GM23248 (cell line): ENCODE results near the gene ABCD1. TPM values are rescaled to one million over a fixed set of nuclear protein-coding genes. Genes with fewer than 3 reads are reported as not detected.

ENCODE experiments used
- DNase-seq: peaks from one replicate; pipeline ENCODE4 v3.0.0-alpha.2; 2015
- H2AFZ ChIP-seq: fragments of 200-600 bp; sonication (generic); 2 replicates; pipeline ENCODE4 v1.6.1; 2016; ENCODE audit warnings: antibody characterized with exemption
- H3F3A ChIP-seq: fragments of 200-600 bp; sonication (generic); 2 replicates; pipeline ENCODE4 v1.6.1; 2016; ENCODE audit warnings: mild to moderate bottlenecking, antibody characterized with exemption, mixed run types; ENCODE audit not compliant: insufficient read depth
- H3K27ac ChIP-seq: fragments of 200-600 bp; sonication (generic); 2 replicates; pipeline ENCODE4 v1.5.1; 2016; ENCODE audit warnings: mild to moderate bottlenecking
- H3K27me3 ChIP-seq: fragments of 200-600 bp; sonication (generic); replicated peaks from 2 replicates; pipeline ENCODE4 v1.6.1; 2016; ENCODE audit warnings: mild to moderate bottlenecking; ENCODE audit not compliant: insufficient read depth
- H3K36me3 ChIP-seq: fragments of 200-600 bp; sonication (generic); 2 replicates; pipeline ENCODE4 v1.6.1; 2016; ENCODE audit warnings: low read depth, mild to moderate bottlenecking
- H3K4me1 ChIP-seq: fragments of 200-600 bp; sonication (generic); 2 replicates; pipeline ENCODE4 v1.6.1; 2016; ENCODE audit warnings: mild to moderate bottlenecking; ENCODE audit not compliant: insufficient read depth
- H3K4me2 ChIP-seq: fragments of 200-600 bp; sonication (generic); one replicate; pipeline ENCODE4 v1.6.1; 2016; ENCODE audit warnings: mild to moderate bottlenecking; ENCODE audit not compliant: unreplicated experiment
- H3K4me3 ChIP-seq: fragments of 200-600 bp; sonication (generic); 2 replicates; pipeline ENCODE4 v1.5.1; 2016; ENCODE audit warnings: mild to moderate bottlenecking
- H3K79me2 ChIP-seq: fragments of 200-600 bp; sonication (generic); 2 replicates; pipeline ENCODE4 v1.6.1; 2016; ENCODE audit warnings: mild to moderate bottlenecking; ENCODE audit not compliant: insufficient read depth
- H3K9ac ChIP-seq: fragments of 200-600 bp; sonication (generic); 2 replicates; pipeline ENCODE4 v1.6.1; 2016; ENCODE audit warnings: mild to moderate bottlenecking
- H3K9me2 ChIP-seq: fragments of 200-600 bp; sonication (generic); 2 replicates; pipeline ENCODE4 v1.6.1; 2016; ENCODE audit warnings: mixed run types, mild to moderate bottlenecking, moderate library complexity; ENCODE audit not compliant: insufficient read depth
- H3K9me3 ChIP-seq: fragments of 200-600 bp; sonication (generic); one replicate; pipeline ENCODE4 v1.6.1; 2017; ENCODE audit warnings: low read depth
- H4K20me1 ChIP-seq: fragments of 200-600 bp; sonication (generic); 2 replicates; pipeline ENCODE4 v1.6.0; 2016; ENCODE audit not compliant: insufficient read depth
- EZH2 ChIP-seq: fragments of 200-600 bp; sonication (generic); IDR thresholded peaks from 2 replicates; pipeline ENCODE4 v1.6.1; 2018; ENCODE audit warnings: antibody characterized with exemption, mild to moderate bottlenecking; ENCODE audit not compliant: insufficient read depth, poor library complexity, severe bottlenecking
- EZH2phosphoT487 ChIP-seq: fragments of 200-600 bp; sonication (generic); IDR thresholded peaks from 2 replicates; pipeline ENCODE4 v1.6.1; 2018; ENCODE audit warnings: antibody characterized with exemption, moderate library complexity, mild to moderate bottlenecking, low read depth; ENCODE audit not compliant: insufficient read depth
- WGBS, 2 experiments: methylation state at CpG; one replicate each; pipeline ENCODE4 v1.1.6; 2015 to 2017; ENCODE audit warnings: low lambda C conversion rate in 2 of 2, low coverage in 1 of 2; ENCODE audit errors: missing lambda C conversion rate in 2 of 2; 5-methylcytosine and 5-hydroxymethylcytosine counted together
- in situ Hi-C: fragments of 300-500 bp; cut with MboI; formaldehyde crosslinking; loops from 2 replicates; pipeline ENCODE4 v1.15.0; 2020
- polyA plus RNA-seq: library from polyadenylated mRNA; unstranded; fragments of >200 nt; fragmentation: Nextera tagmentation; extraction: Ambion mirVana; gene quantifications from 2 replicates; pipeline ENCODE4 v1.2.1, GENCODE V29; 2016
- total RNA-seq: library from RNA; depleted of rRNA; stranded (reverse); fragments of >200 nt; shearing (Covaris generic); gene quantifications from 2 replicates; pipeline ENCODE4 v1.2.3, GENCODE V29; 2014

The ABCD1 gene
- total and polyA plus RNA-seq, 2 experiments from 2014 or later = 9.8 to 24.4 TPM

DNA sequence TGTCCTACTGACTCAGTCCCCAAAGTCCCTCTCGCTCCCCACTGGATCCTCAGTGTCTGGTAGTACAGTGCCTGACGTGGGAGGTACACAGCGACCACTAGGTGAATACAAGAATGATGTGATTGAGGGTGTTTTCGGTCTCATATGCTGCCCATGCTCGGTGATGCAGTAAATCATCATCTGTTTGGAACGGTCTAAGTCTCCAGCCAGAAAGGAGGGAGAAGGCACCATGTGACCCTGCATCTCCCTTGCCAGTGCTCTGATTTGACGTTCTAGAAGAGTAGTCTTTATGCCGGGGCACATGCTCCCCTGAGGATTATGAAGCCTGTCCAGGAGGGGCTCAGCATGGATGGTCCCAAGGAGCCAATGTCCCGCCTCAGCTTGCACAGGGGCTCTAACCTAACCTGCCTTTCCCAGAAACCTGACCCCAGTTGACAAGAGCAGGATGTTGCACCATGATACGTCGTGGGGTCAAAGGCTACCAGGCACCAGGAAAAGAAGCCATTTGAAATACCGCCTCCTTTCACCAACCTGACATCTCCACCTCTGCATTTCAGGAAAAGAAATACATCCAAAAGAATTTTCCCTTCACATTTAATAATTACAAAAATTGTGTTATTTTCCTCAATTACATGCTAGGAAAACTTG, 25.6 kb downstream of the ABCD1 start:
- Histone ChIP-seq H3K9me3 (no peaks in the 10 kb centered on the region), H3K27me3 (no peaks in the 10 kb centered on the region), H3K4me1 (no peaks in the 10 kb centered on the region), H2AFZ (no peak overlapping the region), H3K27ac (no peak overlapping the region), H3K4me3 (no peak overlapping the region), H4K20me1 (no peaks in the 10 kb centered on the region), H3K79me2 (no peaks in the 10 kb centered on the region), H3F3A (no peaks in the 10 kb centered on the region), H3K36me3 (no peaks in the 10 kb centered on the region), H3K9me2 (no peaks in the 10 kb centered on the region), H3K4me2 (no peak overlapping the region), H3K9ac (no peak overlapping the region)
- in situ Hi-C loops = loop anchor here (10.0 kb wide), 1 partner anchor 185 kb away; the partner anchor contains the start of gene NAA10
- WGBS, 2 experiments = 85 to 89% methylated on average over 8 to 12 of the region's 12 CpGs
- TF ChIP-seq EZH2 = no peak
- no peak for TF ChIP-seq EZH2phosphoT487
- no peak for DNase-seq

DNA sequence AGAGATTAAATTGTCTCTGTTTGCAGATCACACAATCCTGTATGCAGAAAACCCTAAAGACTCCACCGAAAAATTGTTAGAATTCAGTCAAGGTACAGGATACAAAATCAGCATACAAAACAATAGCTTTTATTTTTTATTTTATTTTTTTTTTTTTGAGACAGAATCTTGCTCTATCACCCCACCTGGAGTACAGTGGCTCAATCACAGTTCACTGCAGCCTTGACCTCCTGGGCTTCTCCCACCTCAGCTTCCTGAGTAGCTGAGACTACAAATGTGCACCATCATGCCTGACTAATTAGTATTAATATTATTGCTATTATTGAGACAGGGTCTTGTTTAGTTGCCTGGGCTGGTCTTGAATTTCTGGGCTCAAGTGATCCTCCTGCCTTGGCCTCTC, 30.5 kb downstream of the ABCD1 start:
- Histone ChIP-seq H4K20me1 (no peaks in the 10 kb centered on the region), H3K4me3 (no peak overlapping the region), H3K9ac (no peak overlapping the region), H3K9me3 (no peaks in the 10 kb centered on the region), H3K4me1 (no peaks in the 10 kb centered on the region), H3K27ac (no peak overlapping the region), H3F3A (no peaks in the 10 kb centered on the region), H3K4me2 (no peak overlapping the region), H2AFZ (no peak overlapping the region), H3K79me2 (no peaks in the 10 kb centered on the region), H3K36me3 (no peaks in the 10 kb centered on the region), H3K27me3 (no peaks in the 10 kb centered on the region), H3K9me2 (no peaks in the 10 kb centered on the region)
- no peak for TF ChIP-seq EZH2phosphoT487
- TF ChIP-seq EZH2 = no peak
- no peak for DNase-seq
- in situ Hi-C loops = loop anchor here (10.0 kb wide), 1 partner anchor 180 kb away; the partner anchor contains the start of gene NAA10
- 33 to 42% methylated on average over 1 of the region's 1 CpG for WGBS, 2 experiments

DNA sequence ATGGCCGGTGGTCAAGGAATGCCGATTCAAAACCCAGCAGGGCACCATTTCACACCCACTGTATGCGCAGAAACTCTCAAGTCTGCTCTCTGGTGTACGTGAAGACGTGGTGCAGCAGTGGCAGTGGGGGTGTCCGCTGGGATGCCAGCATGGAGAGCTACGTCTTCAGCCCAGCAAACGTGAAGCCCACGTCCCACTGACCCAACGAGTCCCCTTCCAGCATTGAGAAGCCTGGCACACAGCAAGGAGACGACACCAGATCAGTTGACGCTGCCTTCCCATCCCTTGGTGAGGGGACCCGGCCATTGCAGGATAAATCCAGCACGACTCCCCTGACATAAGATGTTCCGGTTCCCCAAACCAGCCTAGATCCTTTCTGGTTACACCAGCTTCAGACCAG, 37.2 kb downstream of the ABCD1 start:
- no peak overlapping the region for H3K9ac ChIP-seq
- no peak for DNase-seq

DNA sequence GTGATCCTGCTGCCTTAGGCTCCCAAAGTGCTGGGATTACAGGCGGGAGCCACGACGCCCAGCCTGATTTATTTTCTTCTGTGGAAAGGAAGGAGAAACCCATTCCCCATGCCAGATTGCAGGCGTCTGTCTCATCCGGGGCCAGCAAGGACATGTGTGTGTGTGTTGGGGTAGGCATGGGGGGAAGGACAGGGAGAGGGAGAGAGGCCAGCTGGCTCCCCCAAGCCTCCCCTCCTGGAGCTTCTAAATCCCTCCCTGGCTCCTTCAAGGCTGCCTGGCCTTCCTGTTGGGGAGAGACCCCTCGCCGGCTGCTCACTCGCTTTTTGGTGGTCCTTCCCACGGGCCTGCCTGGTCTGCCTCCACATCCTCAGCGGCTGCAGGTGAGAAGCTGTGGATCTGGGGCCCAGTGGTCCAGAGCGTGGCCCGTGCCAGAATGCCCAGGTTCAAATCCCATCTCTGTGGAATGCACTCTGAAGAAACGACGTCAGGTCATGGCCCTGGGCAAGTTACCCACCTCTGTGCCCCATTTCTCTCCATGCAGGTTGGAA, 38.0 kb downstream of the ABCD1 start:
- Histone ChIP-seq H3K4me3 (no peak overlapping the region), H3K4me2 (no peak overlapping the region), H4K20me1 (no peaks in the 10 kb centered on the region), H3K9ac (no peak overlapping the region), H3K27ac (no peak overlapping the region), H3F3A (no peaks in the 10 kb centered on the region), H3K79me2 (peaks cover 11% of the 10 kb centered on the region), H2AFZ (no peak overlapping the region), H3K4me1 (peaks cover 5% of the 10 kb centered on the region; the same call in 1 of the 2 replicates), H3K36me3 (no peaks in the 10 kb centered on the region), H3K9me2 (no peaks in the 10 kb centered on the region), H3K9me3 (no peaks in the 10 kb centered on the region), H3K27me3 (no peaks in the 10 kb centered on the region)
- TF ChIP-seq EZH2phosphoT487 (no peak), EZH2 (no peak)
- in situ Hi-C loops = no loop called here
- 77 to 78% methylated on average over 11 to 12 of the region's 14 CpGs for WGBS, 2 experiments
- no peak for DNase-seq

More for the DNA sequence above, 37.2 kb downstream of the ABCD1 start:
- no peaks in the 10 kb centered on the region for H4K20me1 ChIP-seq
- no peaks in the 10 kb centered on the region for H3K27me3 ChIP-seq
- no peak overlapping the region for H3K4me3 ChIP-seq
- H3K9me2 ChIP-seq = no peaks in the 10 kb centered on the region
- H3K9me3 ChIP-seq = no peaks in the 10 kb centered on the region
- peaks cover 11% of the 10 kb centered on the region for H3K79me2 ChIP-seq
- no peak overlapping the region for H3K27ac ChIP-seq
- WGBS, 2 experiments = 67 to 73% methylated on average over 8 to 13 of the region's 15 CpGs
- no peaks in the 10 kb centered on the region for H3K36me3 ChIP-seq
- in situ Hi-C loops = no loop called here
- peaks cover 5% of the 10 kb centered on the region; the same call in 1 of the 2 replicates for H3K4me1 ChIP-seq
- H2AFZ ChIP-seq = no peak overlapping the region
- H3K4me2 ChIP-seq = no peak overlapping the region
- H3F3A ChIP-seq = no peaks in the 10 kb centered on the region
- TF ChIP-seq EZH2 (no peak), EZH2phosphoT487 (no peak)
